Tibial nerve (tissue), 3 donors: Measurements from ENCODE around the gene ADAR.

Experiments
- CTCF ChIP-seq, 5 experiments: fragments of 200-600 bp in 3 of 5; fragments of 450-650 bp in 2 of 5; sonication (generic) in 3 of 5; IDR thresholded peaks; one replicate each; pipeline ENCODE4 v1.5.1; 2016 to 2019; ENCODE audit warnings: antibody characterized with exemption in 5 of 5, mild to moderate bottlenecking in 3 of 5, moderate library complexity in 2 of 5
- POLR2A ChIP-seq, 2 donors: fragments of 450-650 bp; IDR thresholded peaks; one replicate each; pipeline ENCODE4 v1.6.1; 2017; ENCODE audit warnings: antibody characterized with exemption in 2 of 2, mild to moderate bottlenecking in 2 of 2, moderate library complexity in 2 of 2

GRCh38 chr1:154595621-154596020, 12.4 kb downstream of the ADAR start:
- TF ChIP-seq CTCF (IDR thresholded peaks at IDR 0.05) (no peak), POLR2A (IDR thresholded peaks at IDR 0.05) (no peak)
